Neuronal stem cell (in vitro differentiated cells): Measurements from ENCODE around the gene STEAP1B.

Experiments used
- DNase-seq: peaks from one replicate; pipeline ENCODE4 v3.0.0-alpha.2; 2013; ENCODE audit warnings: low spot score
- H2AFZ ChIP-seq: one replicate; pipeline ENCODE4 v1.6.1; 2013; ENCODE audit warnings: mild to moderate bottlenecking, low read length, inconsistent platforms
- H2AK5ac ChIP-seq: 2 replicates; pipeline ENCODE4 v1.6.1; 2013; ENCODE audit warnings: low read depth, mild to moderate bottlenecking, inconsistent platforms, low read length, moderate library complexity, mixed read lengths
- H2BK120ac ChIP-seq: 2 replicates; pipeline ENCODE4 v1.6.1; 2013; ENCODE audit warnings: low read depth, mild to moderate bottlenecking, inconsistent platforms, low read length, moderate library complexity, mixed read lengths
- H2BK12ac ChIP-seq: one replicate; pipeline ENCODE4 v1.6.1; 2013; ENCODE audit warnings: low read length, inconsistent platforms
- H2BK15ac ChIP-seq: 2 replicates; pipeline ENCODE4 v1.6.1; 2013; ENCODE audit warnings: mild to moderate bottlenecking, low read length, inconsistent platforms, mixed read lengths
- H2BK5ac ChIP-seq: one replicate; pipeline ENCODE4 v1.6.1; 2013; ENCODE audit warnings: inconsistent platforms, mild to moderate bottlenecking, low read length, moderate library complexity
- H3K14ac ChIP-seq: one replicate; pipeline ENCODE4 v1.6.1; 2013; ENCODE audit warnings: low read length, inconsistent platforms
- H3K18ac ChIP-seq: 2 replicates; pipeline ENCODE4 v1.6.1; 2013; ENCODE audit warnings: low read length, inconsistent platforms
- H3K23ac ChIP-seq: 2 replicates; pipeline ENCODE4 v1.6.1; 2013; ENCODE audit warnings: low read depth, mild to moderate bottlenecking, mixed read lengths, low read length, inconsistent platforms; ENCODE audit not compliant: poor library complexity
- H3K27ac ChIP-seq: replicated peaks from 3 replicates; pipeline ENCODE4 v1.5.1; 2013; ENCODE audit warnings: low read length, inconsistent platforms
- H3K27me3 ChIP-seq, 3 experiments: 2 replicates each; pipeline ENCODE4 v1.6.1; 2013; ENCODE audit warnings: low read length in 3 of 3, mild to moderate bottlenecking in 2 of 3, inconsistent platforms in 1 of 3, low read depth in 1 of 3, mixed read lengths in 1 of 3, moderate library complexity in 1 of 3; ENCODE audit not compliant: control insufficient read depth in 3 of 3, insufficient read depth in 3 of 3
- H3K36me3 ChIP-seq, 2 donors: replicated peaks in 1 of 2; 2 replicates each; pipeline ENCODE4 v1.6.1; 2013; ENCODE audit warnings: low read length in 2 of 2; ENCODE audit not compliant: control insufficient read depth in 2 of 2, insufficient read depth in 2 of 2
- H3K4ac ChIP-seq: 2 replicates; pipeline ENCODE4 v1.6.1; 2013; ENCODE audit warnings: inconsistent platforms, mild to moderate bottlenecking, low read length, moderate library complexity
- H3K4me1 ChIP-seq, 2 donors: 1 replicate in 1 of 2; 2 replicates in 1 of 2; pipeline ENCODE4 v1.6.1; 2013; ENCODE audit warnings: low read length in 2 of 2, low read depth in 1 of 2; ENCODE audit not compliant: control insufficient read depth in 2 of 2, insufficient read depth in 1 of 2
- H3K4me2 ChIP-seq: one replicate; pipeline ENCODE4 v1.6.1; 2013; ENCODE audit warnings: mild to moderate bottlenecking, low read length, inconsistent platforms; ENCODE audit not compliant: insufficient read depth, poor library complexity, severe bottlenecking
- H3K4me3 ChIP-seq, 2 donors: 2 replicates each; pipeline ENCODE4 v1.5.1; 2013; ENCODE audit warnings: low read length in 2 of 2, mild to moderate bottlenecking in 2 of 2, inconsistent platforms in 1 of 2, moderate library complexity in 1 of 2
- H3K79me1 ChIP-seq: one replicate; pipeline ENCODE4 v1.6.1; 2013; ENCODE audit warnings: low read depth, mild to moderate bottlenecking, inconsistent platforms, low read length, moderate library complexity
- H3K9ac ChIP-seq: one replicate; pipeline ENCODE4 v1.6.1; 2013; ENCODE audit warnings: mild to moderate bottlenecking, low read depth, low read length, inconsistent platforms; ENCODE audit not compliant: poor library complexity
- H3K9me3 ChIP-seq, 2 donors: replicated peaks in 1 of 2; 2 replicates each; pipeline versions ENCODE3 to v1.6.1; 2013; ENCODE audit warnings: low read length in 2 of 2, mild to moderate bottlenecking in 2 of 2, inconsistent platforms in 1 of 2, low read depth in 1 of 2, mixed read lengths in 1 of 2, moderate library complexity in 1 of 2; ENCODE audit not compliant: control insufficient read depth in 2 of 2, insufficient read depth in 1 of 2
- H4K8ac ChIP-seq: one replicate; pipeline ENCODE4 v1.6.1; 2013; ENCODE audit warnings: low read depth, mild to moderate bottlenecking, inconsistent platforms, low read length, moderate library complexity
- H4K91ac ChIP-seq: one replicate; pipeline ENCODE4 v1.6.1; 2013; ENCODE audit warnings: low read length, low read depth, mild to moderate bottlenecking, inconsistent platforms; ENCODE audit not compliant: poor library complexity
- WGBS, 2 donors: extraction: QIAGEN DNeasy Blood & Tissue Kit; methylation state at CpG; one replicate each; pipeline ENCODE4 v1.1.7; 2013; ENCODE audit warnings: missing lambda C conversion rate in 2 of 2, mixed read lengths in 1 of 2; ENCODE audit not compliant: insufficient read length in 2 of 2, insufficient replicate concordance in 1 of 2; ENCODE audit errors: extremely low coverage in 2 of 2; 5-methylcytosine and 5-hydroxymethylcytosine counted together

STEAP1B gene

DNA sequence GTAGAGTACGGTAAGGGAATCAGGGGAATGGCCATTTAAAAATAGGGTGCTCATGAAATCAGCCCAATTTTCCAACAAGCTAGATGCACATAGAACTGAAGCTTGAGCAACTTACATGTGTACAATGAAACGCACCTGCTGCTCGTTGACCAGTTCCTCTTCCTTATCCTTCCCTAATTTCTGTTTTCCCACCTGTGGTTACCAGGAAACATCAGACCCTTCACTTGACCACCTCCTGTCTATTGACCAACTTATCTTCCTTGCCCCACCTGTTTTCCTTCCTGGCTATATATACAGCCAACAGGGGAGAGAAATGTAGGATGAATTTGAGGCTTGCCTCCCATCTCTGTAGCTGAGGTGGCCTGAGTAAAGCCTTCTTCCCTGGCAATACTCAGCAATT is 105.2 kb downstream of the STEAP1B start:
- no peak overlapping the region for H2BK15ac ChIP-seq
- WGBS, 2 donors = 100% methylated on average over 1 of the region's 3 CpGs; no CpG with 5 or more reads in 1 of the 2 donors
- H3K27ac ChIP-seq = no peak overlapping the region
- no peak overlapping the region for H4K8ac ChIP-seq
- no peak overlapping the region for H3K4me3 ChIP-seq
- no peak overlapping the region for H3K23ac ChIP-seq
- DNase-seq = no peak
- H2AFZ ChIP-seq = no peak overlapping the region
- H3K9ac ChIP-seq = no peak overlapping the region
- no peaks in the 10 kb centered on the region for H3K27me3 ChIP-seq
- no peak overlapping the region for H4K91ac ChIP-seq
- no peak overlapping the region for H3K4me2 ChIP-seq
- peaks cover 0 to 4% of the 10 kb centered on the region in 2 donors for H3K4me1 ChIP-seq
- H3K79me1 ChIP-seq = no peaks in the 10 kb centered on the region
- no peak overlapping the region for H3K18ac ChIP-seq
- no peak overlapping the region for H2BK12ac ChIP-seq
- H3K14ac ChIP-seq = no peak overlapping the region
- H2BK120ac ChIP-seq = no peak overlapping the region
- no peak overlapping the region for H2BK5ac ChIP-seq
- H3K36me3 ChIP-seq = no peaks in the 10 kb centered on the region
- H3K4ac ChIP-seq = no peak overlapping the region
- no peak overlapping the region for H2AK5ac ChIP-seq
- no peaks in the 10 kb centered on the region for H3K9me3 ChIP-seq

DNA sequence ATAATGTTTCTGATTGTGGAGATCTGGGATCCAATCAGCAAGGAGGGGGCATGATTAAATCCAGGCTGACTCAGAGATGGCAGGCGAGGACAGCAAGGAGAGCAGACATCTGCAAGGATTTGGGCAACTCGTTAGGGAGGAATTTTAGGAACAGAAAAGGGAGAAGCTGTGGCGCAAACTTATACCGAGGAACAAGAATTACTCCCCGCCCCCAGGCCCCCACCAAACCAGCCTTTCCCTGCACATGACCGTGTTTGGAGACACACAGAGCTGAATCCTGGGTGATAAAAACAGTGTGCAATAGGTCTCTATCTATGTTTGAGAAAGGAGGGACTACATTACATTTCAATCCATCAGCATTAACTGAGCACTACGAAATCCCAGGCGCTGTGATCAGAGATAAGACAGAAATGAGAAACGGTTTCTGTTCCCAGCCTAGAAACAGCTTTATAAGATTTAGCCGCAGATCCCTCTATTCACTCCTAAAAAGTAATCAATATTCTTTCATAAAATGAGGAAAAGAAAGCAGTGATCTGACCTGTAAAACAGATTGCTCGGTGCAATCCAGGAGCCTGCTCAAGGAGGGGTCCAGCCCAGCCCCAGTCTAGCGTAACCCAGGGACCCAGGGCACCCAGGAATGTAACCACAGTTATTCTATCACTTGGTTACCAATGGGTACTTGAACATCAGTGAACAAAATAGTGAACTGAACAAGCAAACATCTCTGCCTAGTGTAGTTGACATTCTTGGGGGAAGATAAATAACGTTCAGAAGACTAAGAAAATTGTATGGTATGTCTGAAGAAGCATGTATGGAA is 105.9 kb downstream of the STEAP1B start:
- H3K36me3 ChIP-seq = no peaks in the 10 kb centered on the region
- no peak overlapping the region for H4K91ac ChIP-seq
- no peaks in the 10 kb centered on the region for H3K79me1 ChIP-seq
- H2BK120ac ChIP-seq = no peak overlapping the region
- H3K14ac ChIP-seq = no peak overlapping the region
- H3K23ac ChIP-seq = no peak overlapping the region
- no peak overlapping the region for H3K4me3 ChIP-seq
- H3K4me2 ChIP-seq = no peak overlapping the region
- no peak overlapping the region for H2BK12ac ChIP-seq
- peaks cover 0 to 4% of the 10 kb centered on the region in 2 donors for H3K4me1 ChIP-seq
- no peak overlapping the region for H4K8ac ChIP-seq
- WGBS, 2 donors = no CpG with 5 or more reads among the region's 13 CpGs
- H3K27ac ChIP-seq = no peak overlapping the region
- no peak for DNase-seq
- no peak overlapping the region for H3K18ac ChIP-seq
- no peaks in the 10 kb centered on the region for H3K27me3 ChIP-seq
- no peak overlapping the region for H2AFZ ChIP-seq
- H2BK5ac ChIP-seq = no peak overlapping the region
- H3K9ac ChIP-seq = no peak overlapping the region
- no peaks in the 10 kb centered on the region for H3K9me3 ChIP-seq
- H2AK5ac ChIP-seq = no peak overlapping the region
- no peak overlapping the region for H3K4ac ChIP-seq
- H2BK15ac ChIP-seq = no peak overlapping the region

DNA sequence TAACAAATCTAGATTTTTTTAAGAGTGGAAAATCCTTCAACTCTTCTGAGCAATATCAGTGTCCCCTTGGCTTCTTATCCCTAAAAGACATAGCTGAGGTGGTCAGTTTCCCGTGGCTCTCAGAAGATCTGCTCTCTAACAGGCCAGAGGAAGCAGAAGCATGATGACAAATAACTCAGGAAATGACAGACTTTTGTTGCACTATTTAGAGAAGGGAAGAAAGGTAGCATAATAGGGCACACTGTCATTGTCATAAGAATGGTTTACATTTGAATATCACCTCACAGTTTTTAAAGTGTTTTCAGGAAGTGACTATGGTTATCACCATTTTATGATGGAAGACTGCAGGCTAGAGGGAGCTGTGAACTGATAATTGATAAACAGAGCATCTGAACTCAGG is 109.5 kb downstream of the STEAP1B start:
- H3K14ac ChIP-seq = no peak overlapping the region
- H3K27ac ChIP-seq = no peak overlapping the region
- no peak overlapping the region for H3K9ac ChIP-seq
- no peak overlapping the region for H3K23ac ChIP-seq
- no peak overlapping the region for H2AK5ac ChIP-seq
- no peak overlapping the region for H3K18ac ChIP-seq
- H4K8ac ChIP-seq = no peak overlapping the region
- H3K79me1 ChIP-seq = no peaks in the 10 kb centered on the region
- no peaks in the 10 kb centered on the region for H3K9me3 ChIP-seq
- no peak for DNase-seq
- no CpG with 5 or more reads among the region's 1 CpG for WGBS, 2 donors
- no peaks in the 10 kb centered on the region for H3K27me3 ChIP-seq
- no peak overlapping the region for H2BK12ac ChIP-seq
- H2AFZ ChIP-seq = no peak overlapping the region
- H2BK15ac ChIP-seq = no peak overlapping the region
- no peak overlapping the region for H3K4me2 ChIP-seq
- peaks cover 0 to 4% of the 10 kb centered on the region in 2 donors for H3K4me1 ChIP-seq
- no peak overlapping the region for H2BK5ac ChIP-seq
- H2BK120ac ChIP-seq = no peak overlapping the region
- H3K4me3 ChIP-seq = no peak overlapping the region
- H3K36me3 ChIP-seq = no peaks in the 10 kb centered on the region
- H4K91ac ChIP-seq = no peak overlapping the region
- no peak overlapping the region for H3K4ac ChIP-seq

DNA sequence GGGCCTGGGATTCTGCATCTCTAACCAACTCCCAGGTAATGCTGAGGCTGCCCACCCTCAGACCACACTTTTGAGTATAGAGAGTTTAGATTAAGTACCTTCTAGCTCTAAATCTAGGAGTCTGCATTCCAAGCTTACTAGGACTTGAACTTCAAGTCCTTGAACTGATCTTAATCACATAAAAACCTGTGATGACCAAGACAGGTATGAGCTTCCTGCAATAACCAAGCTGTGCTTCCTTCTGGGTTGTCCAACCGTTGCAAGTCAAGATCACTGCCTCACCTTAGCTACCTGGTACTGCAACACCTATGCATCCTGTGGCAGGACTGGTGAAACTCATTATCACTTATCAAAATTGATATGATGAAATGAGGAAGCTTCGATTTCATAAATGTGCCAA is 110.1 kb downstream of the STEAP1B start:
- no peak overlapping the region for H3K27ac ChIP-seq
- no peak overlapping the region for H2BK5ac ChIP-seq
- WGBS, 2 donors = no CpG with 5 or more reads among the region's 2 CpGs
- no peak for DNase-seq
- no peak overlapping the region for H3K9ac ChIP-seq
- no peak overlapping the region for H3K14ac ChIP-seq
- H2BK12ac ChIP-seq = no peak overlapping the region
- no peak overlapping the region for H2AK5ac ChIP-seq
- no peaks in the 10 kb centered on the region for H3K27me3 ChIP-seq
- no peak overlapping the region for H3K4me2 ChIP-seq
- H2AFZ ChIP-seq = no peak overlapping the region
- H3K79me1 ChIP-seq = no peaks in the 10 kb centered on the region
- no peak overlapping the region for H3K18ac ChIP-seq
- H3K4ac ChIP-seq = no peak overlapping the region
- no peak overlapping the region for H4K8ac ChIP-seq
- no peaks in the 10 kb centered on the region for H3K9me3 ChIP-seq
- H3K4me3 ChIP-seq = no peak overlapping the region
- H2BK120ac ChIP-seq = no peak overlapping the region
- no peak overlapping the region for H2BK15ac ChIP-seq
- H4K91ac ChIP-seq = no peak overlapping the region
- no peaks in the 10 kb centered on the region for H3K36me3 ChIP-seq
- H3K23ac ChIP-seq = no peak overlapping the region
- peaks cover 0 to 4% of the 10 kb centered on the region in 2 donors for H3K4me1 ChIP-seq
